Transverse colon (tissue), 4 donors: Measurements from ENCODE around the gene ELFN1. TPM values are rescaled to one million over a fixed set of nuclear protein-coding genes. Genes with fewer than 3 reads are reported as not detected.

ENCODE experiments used
- DNase-seq: peaks from one replicate; pipeline ENCODE4 v3.0.0-alpha.2; 2019
- H3K27ac ChIP-seq, 4 donors: fragments of 200-600 bp; sonication (generic); 2 replicates each; pipeline ENCODE4 v1.5.1; 2016 to 2018; ENCODE audit warnings: inconsistent platforms in 4 of 4
- H3K27me3 ChIP-seq: fragments of 200-600 bp; sonication (generic); 2 replicates; pipeline ENCODE4 v1.5.1; 2017; ENCODE audit warnings: inconsistent platforms
- H3K36me3 ChIP-seq, 4 donors: fragments of 200-600 bp; sonication (generic); 2 replicates each; pipeline ENCODE4 v1.5.1; 2017 to 2019; ENCODE audit warnings: inconsistent platforms in 4 of 4
- H3K4me1 ChIP-seq, 4 donors: fragments of 200-600 bp; sonication (generic); 2 replicates each; pipeline ENCODE4 v1.5.1; 2017 to 2020; ENCODE audit warnings: inconsistent platforms in 4 of 4
- H3K4me3 ChIP-seq, 4 donors: fragments of 200-600 bp; sonication (generic); 1 replicate in 1 of 4; 2 replicates in 3 of 4; pipeline versions ENCODE4 v1.5.1 to v1.6.1; 2017 to 2019; ENCODE audit warnings: inconsistent platforms in 4 of 4
- H3K9me3 ChIP-seq, 2 donors: fragments of 200-600 bp; sonication (generic); 2 replicates each; pipeline ENCODE4 v1.5.1; 2017 to 2019; ENCODE audit warnings: inconsistent platforms in 2 of 2
- EP300 ChIP-seq: sonication (generic); formaldehyde crosslinking; IDR thresholded peaks from one replicate; pipeline ENCODE4 v1.6.1; 2017; ENCODE audit warnings: antibody characterized with exemption, low read depth
- POLR2A ChIP-seq: fragments of 450-650 bp; IDR thresholded peaks from one replicate; pipeline ENCODE4 v1.6.1; 2016; ENCODE audit warnings: antibody characterized with exemption, mild to moderate bottlenecking, moderate library complexity
- POLR2AphosphoS5 ChIP-seq, 3 donors: sonication (generic); formaldehyde crosslinking; IDR thresholded peaks; one replicate each; pipeline ENCODE4 v1.6.1; 2016; ENCODE audit warnings: antibody characterized with exemption in 3 of 3
- WGBS, 2 donors: methylation state at CpG; one replicate each; pipeline ENCODE4 v1.1.5; 2018; ENCODE audit warnings: low coverage in 1 of 2; 5-methylcytosine and 5-hydroxymethylcytosine counted together
- in situ Hi-C, 4 donors: fragments of 200-750 bp; cut with MboI; loops; one replicate each; pipeline versions ENCODE4 v1.15.0 to v1.15.1; 2017; ENCODE audit warnings: low sequenced_read_pairs in 3 of 4, low pct_ligation_motif_present in 1 of 4, low pct_unique_long_range_greater_than_20kb in 1 of 4
- intact Hi-C: fragments of 100-400 bp; cut with DNase I; formaldehyde crosslinking; loops from one replicate; pipeline ENCODE4 v1.15.1; 2023; ENCODE audit warnings: low total_unique reads
- total RNA-seq, 4 donors: library from RNA; depleted of rRNA; stranded (reverse); fragments of >200 nt; gene quantifications; one replicate each; pipeline ENCODE4 v1.1.0, GENCODE V29; 2016
- TF ChIP-seq, protein P1 (sequence below), 5 experiments: fragments of 200-600 bp in 3 of 5; fragments of 450-650 bp in 2 of 5; sonication (generic) in 3 of 5; IDR thresholded peaks; 1 replicate in 2 of 5; 2 replicates in 3 of 5; pipeline ENCODE4 v1.5.1; 2016 to 2017; ENCODE audit warnings: antibody characterized with exemption in 5 of 5, inconsistent platforms in 3 of 5, mild to moderate bottlenecking in 2 of 5, moderate library complexity in 1 of 5

The ELFN1 gene
- total RNA-seq, 4 donors from 2014 or later, result 0.14 to 0.60 (median 0.32) TPM; not detected in 1

DNA sequence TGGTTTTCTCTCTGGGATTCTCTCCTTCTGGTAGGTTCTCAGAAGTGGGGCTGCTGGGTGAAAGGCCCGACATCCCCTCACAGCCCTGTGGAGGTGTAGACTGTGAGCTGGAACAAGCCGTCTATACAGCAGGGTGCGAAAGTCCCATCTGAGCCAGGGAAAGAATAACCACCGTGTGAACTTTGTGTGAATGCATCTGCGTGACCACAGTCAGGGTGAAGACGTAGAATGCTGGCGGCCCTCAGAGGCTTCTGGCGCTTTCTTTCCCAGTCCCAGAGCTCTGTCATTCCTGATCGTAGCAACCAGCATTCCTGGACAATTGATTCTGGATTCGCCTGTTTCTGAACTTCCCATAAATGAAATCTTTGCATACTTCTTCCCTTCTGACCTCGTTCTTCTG, 30.0 kb downstream of the ELFN1 start:
- Histone ChIP-seq H3K9me3 (peaks cover 0 to 12% of the 10 kb centered on the region in 2 donors), H3K4me3 (no peak overlapping the region), H3K27ac (no peak overlapping the region), H3K36me3 (no peaks in the 10 kb centered on the region), H3K27me3 (no peaks in the 10 kb centered on the region), H3K4me1 (no peaks in the 10 kb centered on the region)
- no peak for DNase-seq
- WGBS, 2 donors, result 88 to 90% methylated on average over 5 to 11 of the region's 11 CpGs
- intact Hi-C loops (no loop called here), in situ Hi-C loops (no loop called here)
- TF ChIP-seq POLR2A (no peak), POLR2AphosphoS5 (IDR thresholded peaks at IDR 0.05) (no peak), EP300 (no peak)
- TF ChIP-seq, protein P1, sequence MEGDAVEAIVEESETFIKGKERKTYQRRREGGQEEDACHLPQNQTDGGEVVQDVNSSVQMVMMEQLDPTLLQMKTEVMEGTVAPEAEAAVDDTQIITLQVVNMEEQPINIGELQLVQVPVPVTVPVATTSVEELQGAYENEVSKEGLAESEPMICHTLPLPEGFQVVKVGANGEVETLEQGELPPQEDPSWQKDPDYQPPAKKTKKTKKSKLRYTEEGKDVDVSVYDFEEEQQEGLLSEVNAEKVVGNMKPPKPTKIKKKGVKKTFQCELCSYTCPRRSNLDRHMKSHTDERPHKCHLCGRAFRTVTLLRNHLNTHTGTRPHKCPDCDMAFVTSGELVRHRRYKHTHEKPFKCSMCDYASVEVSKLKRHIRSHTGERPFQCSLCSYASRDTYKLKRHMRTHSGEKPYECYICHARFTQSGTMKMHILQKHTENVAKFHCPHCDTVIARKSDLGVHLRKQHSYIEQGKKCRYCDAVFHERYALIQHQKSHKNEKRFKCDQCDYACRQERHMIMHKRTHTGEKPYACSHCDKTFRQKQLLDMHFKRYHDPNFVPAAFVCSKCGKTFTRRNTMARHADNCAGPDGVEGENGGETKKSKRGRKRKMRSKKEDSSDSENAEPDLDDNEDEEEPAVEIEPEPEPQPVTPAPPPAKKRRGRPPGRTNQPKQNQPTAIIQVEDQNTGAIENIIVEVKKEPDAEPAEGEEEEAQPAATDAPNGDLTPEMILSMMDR (IDR thresholded peaks at IDR 0.05), result no peak

DNA sequence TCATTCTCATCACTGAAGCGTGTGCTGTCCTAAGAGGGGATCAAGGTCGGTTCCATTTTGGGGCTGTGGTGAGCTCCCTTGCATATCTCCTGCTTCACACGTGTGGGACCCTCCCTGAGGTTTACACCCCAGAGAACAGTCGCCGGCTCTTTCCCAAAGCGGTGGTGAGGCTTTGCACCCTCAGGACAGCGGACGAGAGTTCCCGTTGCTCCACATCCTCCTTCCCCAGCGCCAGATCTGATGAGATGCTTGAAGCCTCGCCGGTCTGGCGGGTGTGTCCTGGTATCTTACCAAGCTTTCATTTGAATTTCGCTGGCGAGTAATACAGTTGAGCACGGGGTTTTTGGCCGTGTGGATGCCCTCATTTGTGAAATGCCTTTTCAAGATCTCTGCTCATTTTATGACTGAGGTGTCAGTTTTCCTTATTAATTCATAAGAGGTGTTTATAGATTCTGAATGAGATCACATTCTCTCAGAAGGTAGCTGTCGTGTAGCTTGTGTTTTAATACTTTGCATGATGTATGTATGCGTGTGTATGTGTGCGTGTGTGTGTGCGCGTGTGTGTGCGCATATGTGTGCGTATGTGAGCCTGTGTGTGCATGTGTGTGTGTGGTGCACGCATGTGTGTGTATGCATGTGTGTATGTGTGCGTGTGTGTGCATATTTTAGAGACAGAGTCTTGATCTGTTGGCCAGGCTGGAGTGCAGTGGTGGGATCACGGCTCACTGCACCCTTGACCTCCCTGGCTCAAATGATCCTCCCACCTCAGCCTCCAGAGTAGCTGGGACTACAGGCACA, 30.7 kb downstream of the ELFN1 start:
- intact Hi-C loops (no loop called here), in situ Hi-C loops (no loop called here)
- no peak for DNase-seq
- H3K4me1 ChIP-seq, result no peaks in the 10 kb centered on the region
- H3K4me3 ChIP-seq, result no peak overlapping the region
- 80 to 90% methylated on average over 1 to 27 of the region's 27 CpGs for WGBS, 2 donors
- no peaks in the 10 kb centered on the region for H3K36me3 ChIP-seq
- H3K27me3 ChIP-seq, result no peaks in the 10 kb centered on the region
- H3K9me3 ChIP-seq, result peaks cover 0 to 12% of the 10 kb centered on the region in 2 donors
- no peak overlapping the region for H3K27ac ChIP-seq
- TF ChIP-seq POLR2A, result no peak
- TF ChIP-seq POLR2AphosphoS5 (IDR thresholded peaks at IDR 0.05), result no peak
- no peak for TF ChIP-seq EP300
- TF ChIP-seq, protein P1 (IDR thresholded peaks at IDR 0.05), result no peak

DNA sequence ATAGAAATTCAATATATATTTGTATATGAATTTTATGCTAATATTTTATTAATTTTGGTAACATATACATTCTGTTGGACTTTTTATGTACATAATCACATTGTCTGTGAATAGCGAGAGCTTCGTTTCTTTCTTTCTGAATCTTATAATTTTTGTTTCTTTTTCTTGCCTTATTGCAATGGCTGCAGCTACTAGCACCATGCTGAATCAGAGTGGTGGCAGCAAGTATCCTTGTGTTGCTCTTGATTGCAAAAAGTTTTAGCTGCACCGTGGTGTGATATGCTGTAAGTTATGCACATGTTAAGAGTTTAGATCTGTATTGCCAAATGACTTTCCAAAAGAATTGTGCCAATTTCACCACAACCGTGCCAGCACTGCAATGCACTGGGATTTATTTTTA, 32.6 kb downstream of the ELFN1 start:
- WGBS, 2 donors, result 97 to 100% methylated on average over 1 to 4 of the region's 4 CpGs

DNA sequence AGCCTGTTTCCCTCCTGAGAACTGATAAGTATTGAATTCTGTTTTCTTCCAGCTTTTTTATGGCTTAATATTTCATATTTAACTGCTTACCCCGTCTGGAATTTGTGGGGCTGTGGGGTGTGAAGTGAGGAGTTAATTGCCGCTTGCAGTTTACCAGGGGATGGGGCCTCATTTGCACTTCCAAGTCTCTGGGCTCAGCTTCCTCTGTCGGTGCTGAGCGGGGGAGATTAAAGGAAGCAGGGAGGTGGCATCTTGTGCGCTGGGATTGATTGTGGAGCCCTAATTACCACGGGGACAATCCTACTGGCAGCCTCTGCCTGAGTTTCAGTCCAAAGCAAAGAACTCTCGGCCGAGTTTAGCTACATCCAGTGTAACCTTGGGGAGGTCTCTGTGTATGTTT, 33.4 kb downstream of the ELFN1 start:
- intact Hi-C loops, result no loop called here
- TF ChIP-seq, protein P1 (IDR thresholded peaks at IDR 0.05), result no peak
- TF ChIP-seq EP300 (no peak), POLR2A (no peak), POLR2AphosphoS5 (IDR thresholded peaks at IDR 0.05) (no peak)
- WGBS, 2 donors, result 39 to 47% methylated on average over 4 to 8 of the region's 8 CpGs
- H3K27ac ChIP-seq, result no peak overlapping the region
- DNase-seq, result no peak
- no peaks in the 10 kb centered on the region for H3K4me1 ChIP-seq
- H3K27me3 ChIP-seq, result no peaks in the 10 kb centered on the region
- H3K9me3 ChIP-seq, result peaks cover 0 to 12% of the 10 kb centered on the region in 2 donors
- in situ Hi-C loops, result no loop called here
- H3K36me3 ChIP-seq, result no peaks in the 10 kb centered on the region
- H3K4me3 ChIP-seq, result no peak overlapping the region

More for the DNA sequence above, 32.6 kb downstream of the ELFN1 start:
- no peak for TF ChIP-seq POLR2AphosphoS5 (IDR thresholded peaks at IDR 0.05)
- Histone ChIP-seq H3K9me3 (peaks cover 0 to 12% of the 10 kb centered on the region in 2 donors), H3K4me3 (no peak overlapping the region), H3K36me3 (no peaks in the 10 kb centered on the region), H3K4me1 (no peaks in the 10 kb centered on the region), H3K27me3 (no peaks in the 10 kb centered on the region), H3K27ac (no peak overlapping the region)
- in situ Hi-C loops (no loop called here), intact Hi-C loops (no loop called here)
- DNase-seq, result no peak
